Keratinocyte (primary cell): ENCODE data around the gene KRT6C. TPM values are rescaled to one million over a fixed set of nuclear protein-coding genes. Genes with fewer than 3 reads are reported as not detected.

Experiments used
- DNase-seq: peaks from one replicate; pipeline ENCODE4 v3.0.0-alpha.2; 2011; ENCODE audit warnings: low read depth, missing footprints, low spot score
- FAIRE-seq: peaks from 2 replicates; lab custom pipeline; 2011; peaks lifted over from hg19 to GRCh38; lab: Jason Lieb, UNC
- H2AFZ ChIP-seq: 2 replicates; pipeline ENCODE4 v1.6.0; 2012; ENCODE audit warnings: low read length, control low read depth, inconsistent platforms; ENCODE audit not compliant: control insufficient read depth
- H3K27ac ChIP-seq: 2 replicates; pipeline ENCODE4 v1.5.1; 2011; ENCODE audit warnings: low read length; ENCODE audit not compliant: control insufficient read depth, insufficient read depth
- H3K27me3 ChIP-seq: 3 replicates; pipeline ENCODE4 v1.6.0; 2011; ENCODE audit warnings: low read length; ENCODE audit not compliant: control insufficient read depth, insufficient read depth; ENCODE audit errors: extremely low read depth
- H3K36me3 ChIP-seq, 2 experiments: 2 replicates in 1 of 2; 3 replicates in 1 of 2; pipeline ENCODE4 v1.5.1; 2011; ENCODE audit warnings: low read length in 2 of 2, mild to moderate bottlenecking in 1 of 2; ENCODE audit not compliant: control insufficient read depth in 2 of 2, insufficient read depth in 2 of 2; ENCODE audit errors: extremely low read depth in 1 of 2
- H3K4me1 ChIP-seq: 3 replicates; pipeline ENCODE4 v1.5.1; 2011; ENCODE audit warnings: low read length; ENCODE audit not compliant: control insufficient read depth, insufficient read depth; ENCODE audit errors: extremely low read depth
- H3K4me2 ChIP-seq: 3 replicates; pipeline ENCODE4 v1.6.0; 2011; ENCODE audit warnings: low read depth, low read length; ENCODE audit not compliant: control insufficient read depth, insufficient read depth; ENCODE audit errors: extremely low read depth
- H3K4me3 ChIP-seq, 3 experiments: fragments of 200-600 bp in 1 of 3; sonication (generic) in 1 of 3; 2 replicates in 2 of 3; 3 replicates in 1 of 3; pipeline ENCODE4 v1.5.1; 2011 to 2016; ENCODE audit warnings: low read length in 3 of 3, mild to moderate bottlenecking in 3 of 3, control low read depth in 2 of 3, inconsistent platforms in 1 of 3, low read depth in 1 of 3, mixed read lengths in 1 of 3, mixed run types in 1 of 3, moderate library complexity in 1 of 3; ENCODE audit not compliant: control insufficient read depth in 2 of 3, insufficient read depth in 2 of 3; ENCODE audit errors: extremely low read depth in 1 of 3
- H3K79me2 ChIP-seq: 2 replicates; pipeline ENCODE4 v1.6.0; 2012; ENCODE audit warnings: low read length; ENCODE audit not compliant: control insufficient read depth, insufficient read depth
- H3K9ac ChIP-seq: 3 replicates; pipeline ENCODE4 v1.6.0; 2011; ENCODE audit warnings: low read length; ENCODE audit not compliant: control insufficient read depth, insufficient read depth; ENCODE audit errors: extremely low read depth
- H3K9me1 ChIP-seq: 3 replicates; pipeline ENCODE4 v1.6.0; 2011; ENCODE audit warnings: low read length; ENCODE audit not compliant: control insufficient read depth, insufficient read depth; ENCODE audit errors: extremely low read depth
- H3K9me3 ChIP-seq: 2 replicates; pipeline ENCODE4 v1.5.1; 2012; ENCODE audit warnings: low read depth, low read length; ENCODE audit not compliant: control insufficient read depth
- H4K20me1 ChIP-seq: 3 replicates; pipeline ENCODE4 v1.6.0; 2011; ENCODE audit warnings: low read length; ENCODE audit not compliant: control insufficient read depth, insufficient read depth; ENCODE audit errors: extremely low read depth
- CTCF ChIP-seq, 3 experiments: IDR thresholded peaks in 1 of 3; conservative IDR thresholded peaks in 1 of 3; optimal IDR thresholded peaks in 1 of 3; 2 replicates in 2 of 3; 3 replicates in 1 of 3; pipeline versions ENCODE3 to v1.5.1; 2011; ENCODE audit warnings: low read length in 3 of 3, mild to moderate bottlenecking in 3 of 3, moderate library complexity in 2 of 3, control low read depth in 1 of 3, inconsistent platforms in 1 of 3; ENCODE audit not compliant: insufficient read depth in 2 of 3; ENCODE audit errors: extremely low read depth in 1 of 3
- EZH2 ChIP-seq: IDR thresholded peaks from one replicate; pipeline ENCODE4 v1.6.1; 2012; ENCODE audit warnings: inconsistent platforms, mild to moderate bottlenecking, low read length, moderate library complexity
- dilution Hi-C: fragments of 300-500 bp; cut with MboI; formaldehyde crosslinking; loops from one replicate; pipeline ENCODE4 v1.7.0; 2020; ENCODE audit warnings: low sequenced_read_pairs; ENCODE audit not compliant: extremely low pct_ligation_motif_present
- polyA plus RNA-seq, 5 experiments: library from polyadenylated mRNA; depleted of rRNA in 3 of 5; stranded (reverse) in 3 of 5; stranded (forward) in 1 of 5; unstranded in 1 of 5; fragments of >200 nt; gene quantifications; 1 replicate in 1 of 5; 2 replicates in 3 of 5; 3 replicates in 1 of 5; pipeline versions ENCODE4 v1.2.1 to v1.2.3, GENCODE V29; 2011 to 2012; ENCODE audit warnings: missing spikeins in 2 of 5, low read depth in 1 of 5, low replicate concordance in 1 of 5

KRT6C gene
- polyA plus RNA-seq, 1 donor (not counting 4 experiments of a cell fraction or from before 2014, with no cell fraction given) = 357 TPM

- no peak overlapping the region for H3K27ac ChIP-seq
- DNase-seq = no peak
- dilution Hi-C loops = no loop called here
- TF ChIP-seq EZH2 = no peak
- no peak for TF ChIP-seq CTCF (optimal IDR thresholded peaks at IDR 0.05 in 1 of 3, IDR thresholded peaks at IDR 0.05 in 1 of 3, conservative IDR thresholded peaks at IDR 0.05 in 1 of 3; ENCODE audit: extremely low read depth in 1 of 3, insufficient read depth in 2 of 3, low read length in 3 of 3)
- no peak overlapping the region for H3K9ac ChIP-seq
- H3K79me2 ChIP-seq = no peaks in the 10 kb centered on the region
- H3K9me3 ChIP-seq = no peaks in the 10 kb centered on the region
- H4K20me1 ChIP-seq = no peaks in the 10 kb centered on the region
- peaks cover 8% of the 10 kb centered on the region for H3K4me1 ChIP-seq
- H3K27me3 ChIP-seq = no peaks in the 10 kb centered on the region
- no peak overlapping the region for H3K4me2 ChIP-seq
- H3K4me3 ChIP-seq = no peak overlapping the region
- FAIRE-seq = no peak
- no peak overlapping the region for H2AFZ ChIP-seq
- H3K36me3 ChIP-seq = peaks cover 0 to 3% of the 10 kb centered on the region in 2 experiments
- no peaks in the 10 kb centered on the region for H3K9me1 ChIP-seq
Observed at GRCh38 chr12:52428121-52428520, 45.5 kb downstream of the KRT6C start.

GRCh38 chr12:52427083-52427482 is 46.5 kb downstream of the KRT6C start:
- TF ChIP-seq CTCF (optimal IDR thresholded peaks at IDR 0.05 in 1 of 3, IDR thresholded peaks at IDR 0.05 in 1 of 3, conservative IDR thresholded peaks at IDR 0.05 in 1 of 3; ENCODE audit: extremely low read depth in 1 of 3, insufficient read depth in 2 of 3, low read length in 3 of 3) (no peak), EZH2 (no peak)
- FAIRE-seq (peak; percentile 76), DNase-seq (no peak)
- dilution Hi-C loops = no loop called here
- Histone ChIP-seq H2AFZ (no peak overlapping the region), H3K79me2 (no peaks in the 10 kb centered on the region), H3K9ac (no peak overlapping the region), H3K9me3 (no peaks in the 10 kb centered on the region), H3K27me3 (no peaks in the 10 kb centered on the region), H3K4me2 (no peak overlapping the region), H3K4me1 (peaks cover 8% of the 10 kb centered on the region), H3K27ac (no peak overlapping the region), H3K9me1 (no peaks in the 10 kb centered on the region), H3K36me3 (peaks cover 0 to 3% of the 10 kb centered on the region in 2 experiments), H4K20me1 (no peaks in the 10 kb centered on the region), H3K4me3 (no peak overlapping the region)
